ENCODE data around the gene WDFY4.

- TF ChIP-seq CTCF (IDR thresholded peaks at IDR 0.05) (no peak), POLR2A (IDR thresholded peaks at IDR 0.05) (no peak), POLR2AphosphoS5 (IDR thresholded peaks at IDR 0.05; ENCODE audit: insufficient read depth in 1 of 2, low read depth in 1 of 2) (no peak)
Measured at GRCh38 chr10:48692748-48693147, 8.1 kb downstream of the WDFY4 start.
